ENCODE measurements around the gene TBC1D22A. TPM values are rescaled to one million over a fixed set of nuclear protein-coding genes. Genes with fewer than 3 reads are reported as not detected.

Gene TBC1D22A
- total RNA-seq, 3 donors from 2014 or later: 35.6 to 51.9 (median 41.8) TPM

GRCh38 chr22:46853191-46853590 lies 90.7 kb downstream of the TBC1D22A start:
- no peak overlapping the region for H3K4me3 ChIP-seq
- H3K9me3 ChIP-seq: no peaks in the 10 kb centered on the region
- H3K36me3 ChIP-seq (ENCODE audit: low read depth): no peaks in the 10 kb centered on the region
- ATAC-seq: no peak
- no peak for DNase-seq
- no peaks in the 10 kb centered on the region for H3K4me1 ChIP-seq (ENCODE audit: low read depth)
- intact Hi-C loops (cut with DNase I, micrococcal nuclease): no loop called here
- no peak for TF ChIP-seq CTCF (IDR thresholded peaks at IDR 0.05)

- DNase-seq (peak in 1 of 3 donors; percentile 22), ATAC-seq (peak; percentile 66)
- H3K36me3 ChIP-seq (ENCODE audit: low read depth): no peaks in the 10 kb centered on the region
- no peak overlapping the region for H3K4me3 ChIP-seq
- intact Hi-C loops (cut with DNase I, micrococcal nuclease): no loop called here
- H3K4me1 ChIP-seq (ENCODE audit: low read depth): no peaks in the 10 kb centered on the region
- no peaks in the 10 kb centered on the region for H3K9me3 ChIP-seq
- no peak for TF ChIP-seq CTCF (IDR thresholded peaks at IDR 0.05)
These were observed 91.8 kb downstream of the TBC1D22A start for GRCh38 chr22:46854125-46854870.

- no peaks in the 10 kb centered on the region for H3K4me1 ChIP-seq (ENCODE audit: low read depth)
- no peak overlapping the region for H3K4me3 ChIP-seq
- no peaks in the 10 kb centered on the region for H3K36me3 ChIP-seq (ENCODE audit: low read depth)
- ATAC-seq (no peak), DNase-seq (no peak)
- H3K9me3 ChIP-seq: no peaks in the 10 kb centered on the region
- intact Hi-C loops (cut with DNase I, micrococcal nuclease): no loop called here
- no peak for TF ChIP-seq CTCF (IDR thresholded peaks at IDR 0.05)
These were observed 93.2 kb downstream of the TBC1D22A start for GRCh38 chr22:46855681-46856080.

GRCh38 chr22:46856661-46857060 lies 94.2 kb downstream of the TBC1D22A start:
- H3K4me1 ChIP-seq (ENCODE audit: low read depth): no peaks in the 10 kb centered on the region
- intact Hi-C loops (cut with DNase I, micrococcal nuclease): no loop called here

GRCh38 chr22:46857142-46857884 lies 94.9 kb downstream of the TBC1D22A start:
- intact Hi-C loops (cut with DNase I, micrococcal nuclease): no loop called here
- ATAC-seq: no peak

More at GRCh38 chr22:46856661-46857060, 94.2 kb downstream of the TBC1D22A start:
- no peak for DNase-seq
- no peak for TF ChIP-seq CTCF (IDR thresholded peaks at IDR 0.05)
- H3K9me3 ChIP-seq: no peaks in the 10 kb centered on the region
- no peak for ATAC-seq
- H3K4me3 ChIP-seq: no peak overlapping the region
- H3K36me3 ChIP-seq (ENCODE audit: low read depth): no peaks in the 10 kb centered on the region

More at GRCh38 chr22:46857142-46857884, 94.9 kb downstream of the TBC1D22A start:
- Histone ChIP-seq H3K9me3 (no peaks in the 10 kb centered on the region), H3K36me3 (ENCODE audit: low read depth) (no peaks in the 10 kb centered on the region), H3K4me3 (no peak overlapping the region), H3K4me1 (ENCODE audit: low read depth) (no peaks in the 10 kb centered on the region)
- TF ChIP-seq CTCF (IDR thresholded peaks at IDR 0.05): no peak
- DNase-seq: no peak
